H1 (cell line): ENCODE results near the gene VWF. TPM values are rescaled to one million over a fixed set of nuclear protein-coding genes. Genes with fewer than 3 reads are reported as not detected.

Experiments
- CTCF ChIA-PET: fragments of 300-600 bp; sonication (Branson Sonifier 250); formaldehyde crosslinking; loops from one replicate; lab custom pipeline; 2021; ENCODE audit not compliant: partially characterized antibody; lab: Charles Lee
- POLR2A ChIA-PET: fragments of 300-600 bp; sonication (Branson Sonifier 250); formaldehyde crosslinking; loops from one replicate; lab custom pipeline; 2021; ENCODE audit warnings: inconsistent platforms; ENCODE audit not compliant: partially characterized antibody; lab: Charles Lee
- DNase-seq, 2 experiments: peaks; one replicate each; pipeline versions ENCODE4 v3.0.0 to v3.0.0-alpha.2; 2010 to 2022; ENCODE audit warnings: low spot score in 2 of 2, low read depth in 1 of 2, mixed read lengths in 1 of 2
- FAIRE-seq: peaks from 2 replicates; lab custom pipeline; 2011; peaks lifted over from hg19 to GRCh38; lab: Jason Lieb, UNC
- H2AFZ ChIP-seq: 2 replicates; pipeline ENCODE4 v1.8.1; 2012; ENCODE audit warnings: low read length, inconsistent platforms
- H2AK5ac ChIP-seq: 2 replicates; pipeline ENCODE4 v1.6.1; 2013; ENCODE audit warnings: low read depth, low read length
- H2BK120ac ChIP-seq: replicated peaks from 2 replicates; pipeline ENCODE3; 2013; ENCODE audit warnings: low read depth, low read length, inconsistent platforms
- H2BK12ac ChIP-seq: 2 replicates; pipeline ENCODE4 v1.6.1; 2013; ENCODE audit warnings: low read depth, low read length
- H2BK15ac ChIP-seq: 2 replicates; pipeline ENCODE4 v1.6.1; 2013; ENCODE audit warnings: low read length
- H2BK20ac ChIP-seq: 2 replicates; pipeline ENCODE4 v1.6.1; 2013; ENCODE audit warnings: low read length
- H2BK5ac ChIP-seq: 2 replicates; pipeline ENCODE4 v1.6.1; 2013; ENCODE audit warnings: low read depth, low read length
- H3K14ac ChIP-seq: 2 replicates; pipeline ENCODE4 v1.6.1; 2013; ENCODE audit warnings: inconsistent platforms; ENCODE audit not compliant: insufficient read length
- H3K18ac ChIP-seq: 2 replicates; pipeline ENCODE4 v1.6.1; 2013; ENCODE audit warnings: low read length; ENCODE audit errors: extremely low read depth
- H3K23ac ChIP-seq: 2 replicates; pipeline ENCODE4 v1.6.1; 2013; ENCODE audit warnings: inconsistent platforms; ENCODE audit not compliant: insufficient read length
- H3K23me2 ChIP-seq: 2 replicates; pipeline ENCODE4 v1.6.1; 2013; ENCODE audit warnings: low read depth, low read length
- H3K27ac ChIP-seq: 2 replicates; pipeline ENCODE4 v1.6.1; 2011; ENCODE audit warnings: low read depth, low read length, inconsistent platforms
- H3K27me3 ChIP-seq, 4 experiments: replicated peaks in 1 of 4; 1 replicate in 1 of 4; 2 replicates in 3 of 4; pipeline versions ENCODE4 v1.6.1 to v1.8.1; 2011 to 2013; ENCODE audit warnings: low read length in 3 of 4, mild to moderate bottlenecking in 3 of 4, inconsistent platforms in 2 of 4, mixed read lengths in 2 of 4, moderate library complexity in 1 of 4; ENCODE audit not compliant: control insufficient read depth in 3 of 4, insufficient read depth in 3 of 4; ENCODE audit errors: extremely low read depth in 1 of 4
- H3K36me3 ChIP-seq, 4 experiments: 2 replicates each; pipeline versions ENCODE4 v1.6.1 to v1.8.1; 2011 to 2013; ENCODE audit warnings: mild to moderate bottlenecking in 4 of 4, low read length in 3 of 4, moderate library complexity in 2 of 4, control low read depth in 1 of 4, inconsistent platforms in 1 of 4; ENCODE audit not compliant: insufficient read depth in 4 of 4, control insufficient read depth in 2 of 4
- H3K4ac ChIP-seq: replicated peaks from 2 replicates; pipeline ENCODE3; 2013; ENCODE audit warnings: low read length, low read depth, mixed read lengths, inconsistent platforms; ENCODE audit not compliant: insufficient read length
- H3K4me1 ChIP-seq, 4 experiments: replicated peaks in 1 of 4; 1 replicate in 1 of 4; 2 replicates in 3 of 4; pipeline versions ENCODE4 v1.6.1 to v1.8.1; 2011 to 2013; ENCODE audit warnings: low read length in 3 of 4, inconsistent platforms in 2 of 4, mixed read lengths in 1 of 4; ENCODE audit not compliant: insufficient read depth in 4 of 4, control insufficient read depth in 3 of 4
- H3K4me2 ChIP-seq, 2 experiments: 2 replicates each; pipeline versions ENCODE4 v1.6.1 to v1.8.1; 2011 to 2013; ENCODE audit warnings: low read depth in 2 of 2, low read length in 2 of 2, control low read depth in 1 of 2, inconsistent platforms in 1 of 2, mild to moderate bottlenecking in 1 of 2; ENCODE audit not compliant: insufficient read depth in 1 of 2
- H3K4me3 ChIP-seq, 4 experiments: fragments of 200-600, 300-600 bp in 1 of 4; sonication (generic), shearing (Covaris generic), sonication (Bioruptor Twin) in 1 of 4; 2 replicates each; pipeline versions ENCODE4 v1.5.1 to v1.8.1; 2011 to 2016; ENCODE audit warnings: low read length in 4 of 4, low read depth in 3 of 4, control low read depth in 2 of 4, inconsistent platforms in 2 of 4, mild to moderate bottlenecking in 2 of 4, mixed read lengths in 1 of 4, moderate library complexity in 1 of 4; ENCODE audit not compliant: insufficient read depth in 2 of 4; ENCODE audit errors: extremely low read depth in 1 of 4
- H3K56ac ChIP-seq: replicated peaks from 2 replicates; pipeline ENCODE3; 2013; ENCODE audit warnings: low read depth, mild to moderate bottlenecking, mixed read lengths, low read length, inconsistent platforms; ENCODE audit not compliant: insufficient read length
- H3K79me1 ChIP-seq: 2 replicates; pipeline ENCODE4 v1.6.1; 2013; ENCODE audit warnings: low read depth, low read length, control low read depth
- H3K79me2 ChIP-seq, 2 experiments: 2 replicates each; pipeline versions ENCODE4 v1.6.1 to v1.8.1; 2012 to 2013; ENCODE audit warnings: low read length in 2 of 2, mild to moderate bottlenecking in 2 of 2, inconsistent platforms in 1 of 2; ENCODE audit not compliant: insufficient read depth in 2 of 2, control insufficient read depth in 1 of 2
- H3K9ac ChIP-seq, 4 experiments: replicated peaks in 1 of 4; 1 replicate in 1 of 4; 2 replicates in 3 of 4; pipeline versions ENCODE4 v1.6.1 to v1.8.1; 2011 to 2013; ENCODE audit warnings: low read depth in 3 of 4, low read length in 3 of 4, control low read depth in 2 of 4, mild to moderate bottlenecking in 2 of 4, moderate library complexity in 2 of 4, inconsistent platforms in 1 of 4; ENCODE audit errors: extremely low read depth in 1 of 4
- H3K9me3 ChIP-seq, 2 experiments: 2 replicates each; pipeline versions ENCODE4 v1.6.1 to v1.8.1; 2012 to 2013; ENCODE audit warnings: mild to moderate bottlenecking in 2 of 2, moderate library complexity in 2 of 2, control low read depth in 1 of 2, inconsistent platforms in 1 of 2, low read depth in 1 of 2, low read length in 1 of 2, mixed read lengths in 1 of 2; ENCODE audit not compliant: insufficient read depth in 2 of 2
- H4K20me1 ChIP-seq, 2 experiments: replicated peaks in 1 of 2; 2 replicates each; pipeline versions ENCODE3 to v1.8.1; 2011 to 2013; ENCODE audit warnings: inconsistent platforms in 2 of 2, low read length in 2 of 2, mild to moderate bottlenecking in 1 of 2; ENCODE audit not compliant: insufficient read depth in 2 of 2, control insufficient read depth in 1 of 2
- H4K5ac ChIP-seq: 2 replicates; pipeline ENCODE4 v1.6.1; 2013; ENCODE audit warnings: low read length, low read depth, mixed read lengths, inconsistent platforms; ENCODE audit not compliant: insufficient read length
- H4K8ac ChIP-seq: 2 replicates; pipeline ENCODE4 v1.8.0; 2013; ENCODE audit warnings: mild to moderate bottlenecking, moderate library complexity, low read length, inconsistent platforms; ENCODE audit not compliant: insufficient read depth; ENCODE audit errors: extremely low read depth
- H4K91ac ChIP-seq: replicated peaks from 2 replicates; pipeline ENCODE3; 2013; ENCODE audit warnings: low read length, mixed read lengths, inconsistent platforms; ENCODE audit not compliant: insufficient read length
- ASH2L ChIP-seq: fragments of 200-600, 300-600 bp; sonication (generic); IDR thresholded peaks from one replicate; pipeline ENCODE4 v1.7.1; 2017; ENCODE audit warnings: low read length
- GABPA ChIP-seq: IDR thresholded peaks from 2 replicates; pipeline ENCODE4 v1.6.1; 2011; ENCODE audit warnings: mild to moderate bottlenecking, low read length, moderate library complexity, borderline replicate concordance; ENCODE audit not compliant: insufficient read depth
- HDAC6 ChIP-seq: IDR thresholded peaks from one replicate; pipeline ENCODE4 v1.7.1; 2012; ENCODE audit warnings: low read depth, mild to moderate bottlenecking, inconsistent platforms, low read length, moderate library complexity
- JUND ChIP-seq: IDR thresholded peaks from 2 replicates; pipeline ENCODE4 v1.6.1; 2011; ENCODE audit warnings: mild to moderate bottlenecking, improper control_type of control experiment, low read length
- SIN3A ChIP-seq, 2 experiments: IDR thresholded peaks in 1 of 2; conservative IDR thresholded peaks in 1 of 2; 2 replicates each; pipeline ENCODE4 v1.6.1; 2011 to 2012; ENCODE audit warnings: low read length in 2 of 2, improper control_type of control experiment in 1 of 2, low read depth in 1 of 2, mild to moderate bottlenecking in 1 of 2
- SIRT6 ChIP-seq: IDR thresholded peaks from one replicate; pipeline ENCODE4 v1.7.1; 2012; ENCODE audit warnings: low read length, inconsistent platforms
- SUZ12 ChIP-seq: fragments of 200-600 bp; sonication (generic); IDR thresholded peaks from 2 replicates; pipeline ENCODE4 v1.6.1; 2012; ENCODE audit warnings: mild to moderate bottlenecking, inconsistent platforms, low read length, moderate library complexity, mixed read lengths
- TBP ChIP-seq: IDR thresholded peaks from 2 replicates; pipeline ENCODE4 v1.6.1; 2011; ENCODE audit warnings: low read depth, low read length, improper control_type of control experiment
- TEAD4 ChIP-seq: IDR thresholded peaks from 2 replicates; pipeline ENCODE4 v1.6.1; 2012; ENCODE audit warnings: low read depth, low read length, inconsistent platforms, mixed read lengths
- WGBS, 2 experiments: shearing (Covaris generic) in 1 of 2; methylation state at CpG; one replicate each; pipeline versions ENCODE4 v1.1.6 to v1.1.7; 2013 to 2015; ENCODE audit warnings: low lambda C conversion rate in 2 of 2, mixed read lengths in 2 of 2, inconsistent platforms in 1 of 2, low coverage in 1 of 2, missing lambda C conversion rate in 1 of 2; ENCODE audit not compliant: insufficient replicate concordance in 2 of 2, insufficient coverage in 1 of 2, insufficient read length in 1 of 2; ENCODE audit errors: extremely low coverage in 1 of 2, missing lambda C conversion rate in 1 of 2; 5-methylcytosine and 5-hydroxymethylcytosine counted together
- polyA plus RNA-seq, 7 experiments: library from polyadenylated mRNA; depleted of rRNA in 3 of 7; stranded (reverse) in 5 of 7; unstranded in 2 of 7; fragments of >200 nt in 5 of 7; fragments of 200-250 nt in 2 of 7; gene quantifications; 1 replicate in 5 of 7; 2 replicates in 1 of 7; 4 replicates in 1 of 7; pipeline versions ENCODE4 v1.2.1 to v1.2.3, GENCODE V29; 2011 to 2013; ENCODE audit warnings: missing spikeins in 2 of 7, mixed read lengths in 2 of 7
- total RNA-seq: library from RNA; stranded (reverse); fragmentation: NEBNext Ultra II Directional; extraction: Animal tissue kit (Norgen Biotek cat#: 25700); gene quantifications from 2 replicates; pipeline ENCODE4 v1.2.1, GENCODE V29; 2021
- TF ChIP-seq, protein P1 (sequence below): IDR thresholded peaks from 2 replicates; pipeline ENCODE4 v1.6.1; 2011; ENCODE audit warnings: low read length, improper control_type of control experiment

VWF gene
- total and polyA plus RNA-seq, 2 of the 8 experiments (the other 6 are each of a cell fraction or from before 2014, with no cell fraction given) = 0.39 to 0.60 TPM

- Histone ChIP-seq H3K79me2 (no peaks in the 10 kb centered on the region), H2BK15ac (no peak overlapping the region), H3K4me1 (peaks cover 0 to 4% (median 2%) of the 10 kb centered on the region in 4 experiments; a peak in 4 of 7 replicates), H2BK20ac (no peak overlapping the region), H4K5ac (no peak overlapping the region), H3K18ac (no peak overlapping the region), H3K14ac (no peak overlapping the region), H3K9ac (no peak overlapping the region), H3K23me2 (no peaks in the 10 kb centered on the region), H3K79me1 (no peaks in the 10 kb centered on the region), H3K56ac (no peak overlapping the region), H3K23ac (no peak overlapping the region), H3K4me3 (no peak overlapping the region), H3K9me3 (no peaks in the 10 kb centered on the region), H3K36me3 (no peaks in the 10 kb centered on the region), H4K8ac (no peak overlapping the region), H3K4me2 (no peak overlapping the region), H2BK120ac (no peak overlapping the region), H3K27ac (no peak overlapping the region), H4K20me1 (no peaks in the 10 kb centered on the region), H2AFZ (no peak overlapping the region), H3K4ac (no peak overlapping the region), H2BK12ac (no peak overlapping the region), H4K91ac (no peak overlapping the region), H3K27me3 (peaks cover 0 to 2% (median 0%) of the 10 kb centered on the region in 4 experiments; a peak in 2 of 7 replicates), H2BK5ac (no peak overlapping the region), H2AK5ac (no peak overlapping the region)
- ChIA-PET POLR2A (no interaction called here), CTCF (interaction anchor here (0.7 to 20.0 kb wide), 7 partner anchors 12 to 244 kb away, joined by 3 to 412 read pairs (median 5); no protein-coding TSS in a partner anchor)
- DNase-seq (no peak), FAIRE-seq (no peak)
- 78% methylated on average over 5 of the region's 5 CpGs; no CpG with 5 or more reads in 1 of the 2 experiments for WGBS, 2 experiments
- TF ChIP-seq GABPA = no peak
- TF ChIP-seq TEAD4 = no peak
- TF ChIP-seq TBP = no peak
- no peak for TF ChIP-seq JUND
- no peak for TF ChIP-seq ASH2L
- TF ChIP-seq, protein P1, sequence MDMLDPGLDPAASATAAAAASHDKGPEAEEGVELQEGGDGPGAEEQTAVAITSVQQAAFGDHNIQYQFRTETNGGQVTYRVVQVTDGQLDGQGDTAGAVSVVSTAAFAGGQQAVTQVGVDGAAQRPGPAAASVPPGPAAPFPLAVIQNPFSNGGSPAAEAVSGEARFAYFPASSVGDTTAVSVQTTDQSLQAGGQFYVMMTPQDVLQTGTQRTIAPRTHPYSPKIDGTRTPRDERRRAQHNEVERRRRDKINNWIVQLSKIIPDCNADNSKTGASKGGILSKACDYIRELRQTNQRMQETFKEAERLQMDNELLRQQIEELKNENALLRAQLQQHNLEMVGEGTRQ = no peak
- no peak for TF ChIP-seq SIRT6
- TF ChIP-seq SIN3A (conservative IDR thresholded peaks at IDR 0.05 in 1 of 2, IDR thresholded peaks at IDR 0.05 in 1 of 2; ENCODE audit: low read depth in 1 of 2, low read length in 2 of 2) = no peak
- TF ChIP-seq SUZ12 = no peak
- no peak for TF ChIP-seq HDAC6
Measured at GRCh38 chr12:6040815-6041214, 83.7 kb downstream of the VWF start.
